ENCODE data around the gene FFAR2.

DNA sequence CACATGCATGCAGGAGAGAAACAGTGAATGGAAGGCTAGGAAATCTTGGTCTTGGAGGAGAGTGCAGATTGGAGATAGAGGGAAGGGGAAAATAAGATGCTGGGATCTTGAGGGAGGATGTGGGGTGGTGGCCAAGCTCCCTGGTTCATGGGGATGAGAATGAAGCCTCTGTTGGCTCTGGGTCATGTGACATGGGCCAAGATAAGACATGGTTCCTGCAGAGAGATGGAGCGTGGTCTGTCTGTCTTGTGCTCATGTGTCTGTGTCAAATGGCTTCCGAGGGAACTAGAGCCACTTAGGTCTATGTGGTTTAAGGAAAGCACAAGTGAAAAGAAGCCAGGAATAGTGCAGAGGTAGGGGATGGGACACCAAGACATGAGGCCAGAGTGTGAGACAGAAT is 30.8 kb upstream of the FFAR2 start:
- TF ChIP-seq, protein P1, sequence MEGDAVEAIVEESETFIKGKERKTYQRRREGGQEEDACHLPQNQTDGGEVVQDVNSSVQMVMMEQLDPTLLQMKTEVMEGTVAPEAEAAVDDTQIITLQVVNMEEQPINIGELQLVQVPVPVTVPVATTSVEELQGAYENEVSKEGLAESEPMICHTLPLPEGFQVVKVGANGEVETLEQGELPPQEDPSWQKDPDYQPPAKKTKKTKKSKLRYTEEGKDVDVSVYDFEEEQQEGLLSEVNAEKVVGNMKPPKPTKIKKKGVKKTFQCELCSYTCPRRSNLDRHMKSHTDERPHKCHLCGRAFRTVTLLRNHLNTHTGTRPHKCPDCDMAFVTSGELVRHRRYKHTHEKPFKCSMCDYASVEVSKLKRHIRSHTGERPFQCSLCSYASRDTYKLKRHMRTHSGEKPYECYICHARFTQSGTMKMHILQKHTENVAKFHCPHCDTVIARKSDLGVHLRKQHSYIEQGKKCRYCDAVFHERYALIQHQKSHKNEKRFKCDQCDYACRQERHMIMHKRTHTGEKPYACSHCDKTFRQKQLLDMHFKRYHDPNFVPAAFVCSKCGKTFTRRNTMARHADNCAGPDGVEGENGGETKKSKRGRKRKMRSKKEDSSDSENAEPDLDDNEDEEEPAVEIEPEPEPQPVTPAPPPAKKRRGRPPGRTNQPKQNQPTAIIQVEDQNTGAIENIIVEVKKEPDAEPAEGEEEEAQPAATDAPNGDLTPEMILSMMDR (IDR thresholded peaks at IDR 0.05) = no peak
- TF ChIP-seq ZFX (IDR thresholded peaks at IDR 0.05; ENCODE audit: borderline replicate concordance) = no peak
